DND-41 (cell line): ENCODE data around the gene BSCL2.

ENCODE experiments used
- ATAC-seq: fragments of 200-7000 bp; cut with Tn5 transposase; 3 replicates; pipeline ENCODE4 v1.9.1; 2021; ENCODE audit warnings: low read depth; ENCODE audit not compliant: insufficient read depth
- DNase-seq: peaks from one replicate; pipeline ENCODE4 v3.0.0-alpha.2; 2020
- H2AFZ ChIP-seq: 2 replicates; pipeline ENCODE4 v1.6.0; 2012; ENCODE audit warnings: low read depth, low read length
- H3K27ac ChIP-seq: 2 replicates; pipeline ENCODE4 v1.5.1; 2012; ENCODE audit warnings: low read length, inconsistent platforms
- H3K27me3 ChIP-seq: fragments of 200-600 bp; sonication (generic); 2 replicates; pipeline ENCODE4 v1.6.0; 2012; ENCODE audit warnings: low read length, mild to moderate bottlenecking, inconsistent platforms; ENCODE audit not compliant: insufficient read depth, poor library complexity
- H3K36me3 ChIP-seq: 2 replicates; pipeline ENCODE4 v1.5.1; 2012; ENCODE audit warnings: low read length, inconsistent platforms; ENCODE audit not compliant: insufficient read depth
- H3K4me1 ChIP-seq: 2 replicates; pipeline ENCODE4 v1.5.1; 2012; ENCODE audit warnings: mild to moderate bottlenecking, low read length; ENCODE audit not compliant: insufficient read depth
- H3K4me2 ChIP-seq: 2 replicates; pipeline ENCODE4 v1.6.0; 2012; ENCODE audit warnings: mild to moderate bottlenecking, moderate library complexity, low read length, inconsistent platforms; ENCODE audit not compliant: insufficient read depth
- H3K4me3 ChIP-seq, 2 experiments: fragments of 200-600 bp in 1 of 2; shearing (Covaris generic) in 1 of 2; 2 replicates each; pipeline ENCODE4 v1.5.1; 2012 to 2016; ENCODE audit warnings: inconsistent platforms in 2 of 2, low read length in 2 of 2, mild to moderate bottlenecking in 2 of 2, low read depth in 1 of 2, moderate library complexity in 1 of 2
- H3K79me2 ChIP-seq: 2 replicates; pipeline ENCODE4 v1.6.0; 2012; ENCODE audit warnings: low read length, inconsistent platforms; ENCODE audit not compliant: insufficient read depth
- H3K9ac ChIP-seq: 2 replicates; pipeline ENCODE4 v1.6.0; 2012; ENCODE audit warnings: low read depth, mild to moderate bottlenecking, inconsistent platforms, low read length, moderate library complexity
- H3K9me3 ChIP-seq: 2 replicates; pipeline ENCODE4 v1.5.1; 2012; ENCODE audit warnings: low read length, moderate library complexity, mild to moderate bottlenecking, inconsistent platforms; ENCODE audit not compliant: insufficient read depth, severe bottlenecking
- H4K20me1 ChIP-seq: 2 replicates; pipeline ENCODE4 v1.6.0; 2012; ENCODE audit warnings: low read length; ENCODE audit not compliant: insufficient read depth
- CTCF ChIP-seq: IDR thresholded peaks from 2 replicates; pipeline ENCODE4 v1.5.1; 2012; ENCODE audit warnings: borderline replicate concordance, low read length, moderate library complexity, mild to moderate bottlenecking; ENCODE audit not compliant: poor library complexity, severe bottlenecking; ENCODE audit errors: extremely low read depth
- EZH2 ChIP-seq: IDR thresholded peaks from 3 replicates; pipeline ENCODE4 v1.6.1; 2012; ENCODE audit warnings: borderline replicate concordance, low read depth, mild to moderate bottlenecking, moderate library complexity, low read length, inconsistent platforms; ENCODE audit not compliant: severe bottlenecking

The BSCL2 gene

GRCh38 chr11:62727872-62728170, 20.6 kb upstream of the BSCL2 start:
- Histone ChIP-seq H3K79me2 (peaks cover 88% of the 10 kb centered on the region), H3K4me3 (peak overlapping the region; percentile 74 to 78; a peak in 3 of 4 replicates), H3K36me3 (peaks cover 52% of the 10 kb centered on the region), H2AFZ (peak overlapping the region; percentile 89), H4K20me1 (peaks cover 34% of the 10 kb centered on the region), H3K9me3 (no peaks in the 10 kb centered on the region), H3K4me1 (peaks cover 52% of the 10 kb centered on the region), H3K4me2 (peak overlapping the region; percentile 65), H3K27me3 (no peaks in the 10 kb centered on the region), H3K27ac (peak overlapping the region; percentile 100), H3K9ac (peak overlapping the region; percentile 94)
- ATAC-seq (peak; percentile 60), DNase-seq (peak; percentile 94)
- TF ChIP-seq CTCF (no peak), EZH2 (no peak)

GRCh38 chr11:62727165-62727871, 20.1 kb upstream of the BSCL2 start, which contains the start of gene HNRNPUL2:
Gene HNRNPUL2, minus strand, starts transcription at chr11:62727457. Its CDS starts 301 bp downstream, at chr11:62727156.
- Histone ChIP-seq H4K20me1 (peaks cover 35% of the 10 kb centered on the region), H3K4me2 (peak within 1 kb of the TSS; percentile 90), H3K27me3 (no peaks in the 10 kb centered on the region), H2AFZ (peak within 1 kb of the TSS; percentile 89), H3K79me2 (peaks cover 88% of the 10 kb centered on the region), H3K36me3 (peaks cover 54% of the 10 kb centered on the region), H3K4me1 (peaks cover 56% of the 10 kb centered on the region), H3K4me3 (peak within 1 kb of the TSS; percentile 74 to 93), H3K9ac (peak within 1 kb of the TSS; percentile 94), H3K27ac (peak within 1 kb of the TSS; percentile 100), H3K9me3 (no peaks in the 10 kb centered on the region)
- ATAC-seq (peak; percentile 86), DNase-seq (peak; percentile 99)
- TF ChIP-seq EZH2 (no peak), CTCF (no peak)

GRCh38 chr11:62726915-62727164, 19.6 kb upstream of the BSCL2 start:
- Histone ChIP-seq H3K27me3 (no peaks in the 10 kb centered on the region), H3K4me2 (peak overlapping the region; percentile 90), H3K9ac (peak overlapping the region; percentile 94), H2AFZ (peak overlapping the region; percentile 66), H3K27ac (peak overlapping the region; percentile 100), H3K4me3 (peak overlapping the region; percentile 74 to 93; a peak in 3 of 4 replicates), H3K79me2 (peaks cover 88% of the 10 kb centered on the region), H3K9me3 (no peaks in the 10 kb centered on the region), H3K36me3 (peaks cover 59% of the 10 kb centered on the region), H4K20me1 (peaks cover 40% of the 10 kb centered on the region), H3K4me1 (peaks cover 61% of the 10 kb centered on the region)
- peak; percentile 0; the same call in 1 of the 3 replicates for ATAC-seq
- no peak for DNase-seq
- TF ChIP-seq CTCF (no peak), EZH2 (no peak)
